GM12892 (cell line): ENCODE results near the gene NPM1.

Experiments
- POLR2A ChIP-seq: IDR thresholded peaks from 2 replicates; pipeline ENCODE4 v1.6.1; 2011; ENCODE audit warnings: low read depth, low read length, control low read depth
- POLR2AphosphoS5 ChIP-seq: IDR thresholded peaks from 2 replicates; pipeline ENCODE4 v1.6.1; 2011; ENCODE audit warnings: low read depth, low read length, control low read depth
- TAF1 ChIP-seq: IDR thresholded peaks from 2 replicates; pipeline ENCODE4 v1.6.1; 2011; ENCODE audit warnings: low read depth, mild to moderate bottlenecking, control low read depth, low read length, borderline replicate concordance

DNA sequence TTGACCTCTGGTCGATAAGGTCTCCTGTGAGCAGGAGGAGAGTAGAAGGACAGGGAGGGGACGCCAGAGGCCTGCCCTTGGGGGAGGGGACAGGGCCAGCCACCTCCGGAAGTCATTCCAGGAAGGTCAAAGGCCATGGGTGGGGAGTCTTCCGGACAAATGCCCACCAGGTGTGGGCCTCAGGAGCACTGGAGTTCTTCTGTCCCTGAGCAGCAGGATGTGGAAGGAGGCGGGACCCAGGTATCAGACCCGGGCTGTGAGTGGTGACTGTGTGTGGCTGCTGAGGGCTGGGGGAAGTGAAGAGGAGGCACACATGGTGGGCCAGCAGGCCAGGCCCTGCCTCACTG lies 45.7 kb downstream of the NPM1 start:
- TF ChIP-seq POLR2A: no peak
- no peak for TF ChIP-seq POLR2AphosphoS5
- TF ChIP-seq TAF1: no peak
